Natural killer cell (primary cell): ENCODE results near the gene HOXC5. TPM values are rescaled to one million over a fixed set of nuclear protein-coding genes. Genes with fewer than 3 reads are reported as not detected.

ENCODE experiments used
- ATAC-seq, 3 donors: fragments of 150-1000 bp in 2 of 3; fragments of 200-7000 bp in 1 of 3; cut with Tn5 transposase; 1 replicate in 1 of 3; 2 replicates in 2 of 3; pipeline ENCODE4 v1.10.0; 2021; ENCODE audit warnings: mild to moderate bottlenecking in 2 of 3, moderate library complexity in 2 of 3
- DNase-seq, 2 donors: peaks; one replicate each; pipeline versions ENCODE4 v3.0.0 to v3.0.0-alpha.2; 2013 to 2021; ENCODE audit warnings: mixed read lengths in 1 of 2
- H3K27ac ChIP-seq: one replicate; pipeline ENCODE4 v1.5.1; 2013; ENCODE audit warnings: mild to moderate bottlenecking, low read length
- H3K27me3 ChIP-seq: one replicate; pipeline ENCODE4 v1.6.1; 2013; ENCODE audit warnings: low read length; ENCODE audit not compliant: control insufficient read depth, insufficient read depth
- H3K36me3 ChIP-seq: one replicate; pipeline ENCODE4 v1.6.1; 2013; ENCODE audit warnings: low read length; ENCODE audit not compliant: control insufficient read depth, insufficient read depth
- H3K4me1 ChIP-seq: one replicate; pipeline ENCODE4 v1.6.1; 2013; ENCODE audit warnings: low read length; ENCODE audit not compliant: control insufficient read depth, insufficient read depth
- H3K4me3 ChIP-seq: one replicate; pipeline ENCODE4 v1.5.1; 2013; ENCODE audit warnings: low read length
- H3K9me3 ChIP-seq: one replicate; pipeline ENCODE4 v1.6.1; 2013; ENCODE audit warnings: low read length; ENCODE audit not compliant: control insufficient read depth, insufficient read depth
- H3K27ac Mint-ChIP-seq, 2 donors: one replicate each; pipeline ENCODE4 v1.8.0; 2022; ENCODE audit warnings: mild to moderate bottlenecking in 2 of 2, mixed read lengths in 2 of 2, moderate library complexity in 1 of 2
- H3K27me3 Mint-ChIP-seq, 2 donors: one replicate each; pipeline ENCODE4 v1.8.0; 2022; ENCODE audit warnings: low read depth in 2 of 2, mixed read lengths in 2 of 2
- H3K36me3 Mint-ChIP-seq: one replicate; pipeline ENCODE4 v1.8.0; 2022; ENCODE audit warnings: mixed read lengths
- H3K4me1 Mint-ChIP-seq, 2 donors: one replicate each; pipeline ENCODE4 v1.8.0; 2022; ENCODE audit warnings: mixed read lengths in 2 of 2
- H3K4me3 Mint-ChIP-seq: one replicate; pipeline ENCODE4 v1.8.0; 2022; ENCODE audit warnings: mild to moderate bottlenecking, moderate library complexity, mixed read lengths
- H3K9me3 Mint-ChIP-seq, 2 donors: one replicate each; pipeline ENCODE4 v1.8.0; 2022; ENCODE audit warnings: mixed read lengths in 2 of 2
- WGBS: methylation state at CpG from one replicate; pipeline ENCODE4 v1.1.7; 2013; ENCODE audit warnings: missing lambda C conversion rate; ENCODE audit not compliant: insufficient coverage; 5-methylcytosine and 5-hydroxymethylcytosine counted together
- intact Hi-C: fragments of 100-400 bp; cut with micrococcal nuclease; formaldehyde crosslinking; loops from one replicate; pipeline ENCODE4 v1.14.2; 2022
- total RNA-seq, 4 donors: library from RNA; stranded (reverse); fragments of 120-200 nt in 1 of 4; gene quantifications; one replicate each; pipeline versions ENCODE4 v1.2.3 to v1.2.4, GENCODE V29; 2013 to 2022
- TF ChIP-seq, protein P1 (sequence below): fragments of 200-600 bp; IDR thresholded peaks from one replicate; pipeline ENCODE4 v1.8.0; 2022; ENCODE audit warnings: antibody characterized with exemption

HOXC5 gene
- total RNA-seq, 3 donors from 2014 or later (not counting 1 experiment from before 2014, with no cell fraction given), result 0.20 TPM; not detected in 2

DNA sequence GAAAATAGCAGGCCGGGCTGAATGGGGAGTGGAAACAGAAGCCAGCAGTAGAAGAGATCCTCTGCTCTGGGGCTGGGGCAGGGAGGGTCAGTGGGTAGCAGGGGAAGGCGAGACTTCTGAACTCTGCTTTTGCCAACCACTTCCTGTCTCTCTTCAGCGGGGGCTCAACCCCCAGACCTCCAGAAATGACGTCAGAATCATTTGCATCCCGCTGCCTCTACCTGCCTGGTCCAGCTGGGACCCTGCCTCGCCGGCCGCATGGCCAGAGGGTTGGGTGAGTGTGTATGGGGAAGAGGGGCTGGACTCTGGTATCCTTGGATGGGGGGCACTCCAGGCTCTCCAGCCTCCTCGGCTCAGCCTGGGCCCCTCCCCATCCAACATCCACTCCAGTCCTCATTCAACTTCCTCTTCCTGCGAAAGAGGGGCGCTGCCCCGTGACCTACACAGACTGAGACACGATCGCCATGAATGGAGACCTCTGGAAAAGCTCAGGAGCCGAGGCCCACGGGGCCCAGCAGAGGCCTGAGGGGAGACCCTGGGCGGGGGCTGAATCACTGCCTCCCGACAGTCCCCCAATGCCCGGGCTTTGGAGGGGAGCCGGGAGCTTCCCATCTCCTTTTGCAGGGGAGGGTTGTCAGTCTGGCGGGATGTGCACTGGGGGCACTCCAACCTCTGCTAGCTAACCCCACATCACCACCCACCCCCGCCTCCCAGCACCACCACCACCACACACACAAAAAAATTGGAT is 20.3 kb downstream of the HOXC5 start:
- intact Hi-C loops, result no loop called here
- DNase-seq, result peak in 1 of 2 donors; percentile 60

GRCh38 chr12:54053751-54054741 is 21.2 kb downstream of the HOXC5 start, which contains the start of gene HOXC4:
Gene HOXC4 (plus strand): TSS chr12:54053835. CDS start chr12:54053923, 88 bp downstream.
- Histone ChIP-seq H3K27me3 (peaks cover 51% of the 10 kb centered on the region), H3K36me3 (no peaks in the 10 kb centered on the region), H3K9me3 (no peaks in the 10 kb centered on the region), H3K4me1 (peaks cover 47% of the 10 kb centered on the region), H3K4me3 (peak within 1 kb of the TSS; percentile 83), H3K27ac (peak within 1 kb of the TSS; percentile 95)
- ATAC-seq, result peak; percentile 55 to 56 (median 56)
- H3K27ac Mint-ChIP-seq, result peak within 1 kb of the TSS; percentile 63 to 71
- no peaks in the 10 kb centered on the region for H3K36me3 Mint-ChIP-seq
- no peaks in the 10 kb centered on the region for H3K9me3 Mint-ChIP-seq
- peaks cover 36 to 44% of the 10 kb centered on the region in 2 donors for H3K4me1 Mint-ChIP-seq
- DNase-seq, result peak in 1 of 2 donors; percentile 61
- TF ChIP-seq, protein P1, sequence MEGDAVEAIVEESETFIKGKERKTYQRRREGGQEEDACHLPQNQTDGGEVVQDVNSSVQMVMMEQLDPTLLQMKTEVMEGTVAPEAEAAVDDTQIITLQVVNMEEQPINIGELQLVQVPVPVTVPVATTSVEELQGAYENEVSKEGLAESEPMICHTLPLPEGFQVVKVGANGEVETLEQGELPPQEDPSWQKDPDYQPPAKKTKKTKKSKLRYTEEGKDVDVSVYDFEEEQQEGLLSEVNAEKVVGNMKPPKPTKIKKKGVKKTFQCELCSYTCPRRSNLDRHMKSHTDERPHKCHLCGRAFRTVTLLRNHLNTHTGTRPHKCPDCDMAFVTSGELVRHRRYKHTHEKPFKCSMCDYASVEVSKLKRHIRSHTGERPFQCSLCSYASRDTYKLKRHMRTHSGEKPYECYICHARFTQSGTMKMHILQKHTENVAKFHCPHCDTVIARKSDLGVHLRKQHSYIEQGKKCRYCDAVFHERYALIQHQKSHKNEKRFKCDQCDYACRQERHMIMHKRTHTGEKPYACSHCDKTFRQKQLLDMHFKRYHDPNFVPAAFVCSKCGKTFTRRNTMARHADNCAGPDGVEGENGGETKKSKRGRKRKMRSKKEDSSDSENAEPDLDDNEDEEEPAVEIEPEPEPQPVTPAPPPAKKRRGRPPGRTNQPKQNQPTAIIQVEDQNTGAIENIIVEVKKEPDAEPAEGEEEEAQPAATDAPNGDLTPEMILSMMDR, result no peak
- peak within 1 kb of the TSS; percentile 81 for H3K4me3 Mint-ChIP-seq
- intact Hi-C loops, result no loop called here
- 5% methylated on average over 47 of the region's 52 CpGs for WGBS
- H3K27me3 Mint-ChIP-seq, result peaks cover 63 to 74% of the 10 kb centered on the region in 2 donors

More for the DNA sequence above, 20.3 kb downstream of the HOXC5 start:
- peaks cover 36 to 44% of the 10 kb centered on the region in 2 donors for H3K4me1 Mint-ChIP-seq
- Histone ChIP-seq H3K27ac (peak overlapping the region; percentile 95), H3K4me3 (peak overlapping the region; percentile 83), H3K4me1 (peaks cover 47% of the 10 kb centered on the region), H3K27me3 (peaks cover 59% of the 10 kb centered on the region), H3K36me3 (no peaks in the 10 kb centered on the region), H3K9me3 (no peaks in the 10 kb centered on the region)
- peak overlapping the region; percentile 63 to 71 for H3K27ac Mint-ChIP-seq
- TF ChIP-seq, protein P1, result no peak
- no peaks in the 10 kb centered on the region for H3K36me3 Mint-ChIP-seq
- 3% methylated on average over 21 of the region's 22 CpGs for WGBS
- peaks cover 65 to 74% of the 10 kb centered on the region in 2 donors for H3K27me3 Mint-ChIP-seq
- H3K4me3 Mint-ChIP-seq, result peak overlapping the region; percentile 76
- peak; percentile 70 to 75 (median 73) for ATAC-seq
- H3K9me3 Mint-ChIP-seq, result no peaks in the 10 kb centered on the region

DNA sequence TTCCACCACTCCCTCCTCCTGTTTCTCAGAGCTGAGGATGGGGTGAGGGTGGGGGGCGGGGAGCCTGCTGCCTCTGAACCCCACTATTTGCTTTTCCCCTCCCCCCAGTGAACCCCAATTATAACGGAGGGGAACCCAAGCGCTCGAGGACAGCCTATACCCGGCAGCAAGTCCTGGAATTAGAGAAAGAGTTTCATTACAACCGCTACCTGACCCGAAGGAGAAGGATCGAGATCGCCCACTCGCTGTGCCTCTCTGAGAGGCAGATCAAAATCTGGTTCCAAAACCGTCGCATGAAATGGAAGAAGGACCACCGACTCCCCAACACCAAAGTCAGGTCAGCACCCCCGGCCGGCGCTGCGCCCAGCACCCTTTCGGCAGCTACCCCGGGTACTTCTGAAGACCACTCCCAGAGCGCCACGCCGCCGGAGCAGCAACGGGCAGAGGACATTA is 21.9 kb downstream of the HOXC5 start:
- no peak for ATAC-seq
- Mint-ChIP-seq H3K4me3 (peak overlapping the region; percentile 81), H3K9me3 (no peaks in the 10 kb centered on the region), H3K27ac (peak overlapping the region; percentile 63 to 71), H3K4me1 (peaks cover 34 to 44% of the 10 kb centered on the region in 2 donors), H3K27me3 (peaks cover 64 to 74% of the 10 kb centered on the region in 2 donors), H3K36me3 (no peaks in the 10 kb centered on the region)
- intact Hi-C loops, result no loop called here
- Histone ChIP-seq H3K9me3 (no peaks in the 10 kb centered on the region), H3K27ac (no peak overlapping the region), H3K4me1 (peaks cover 47% of the 10 kb centered on the region), H3K36me3 (no peaks in the 10 kb centered on the region), H3K4me3 (no peak overlapping the region), H3K27me3 (peaks cover 46% of the 10 kb centered on the region)
- 42% methylated on average over 22 of the region's 24 CpGs for WGBS
- TF ChIP-seq, protein P1, result no peak
- no peak for DNase-seq
